A673 (cell line): ENCODE measurements around the gene MTHFD2. TPM values are rescaled to one million over a fixed set of nuclear protein-coding genes. Genes with fewer than 3 reads are reported as not detected.

Experiments used
- BruUV-seq: library from RNA; stranded (reverse); fragments of 400-500 nt; replicated peaks from 2 replicates; lab custom pipeline; 2021; lab: Mats Ljungman, UMichigan
- CTCF ChIA-PET: fragments of 300-600 bp; sonication (Branson Sonifier 250); formaldehyde crosslinking; loops from one replicate; lab custom pipeline; 2022; ENCODE audit warnings: antibody characterized with exemption; lab: Charles Lee
- POLR2A ChIA-PET: fragments of 300-600 bp; sonication (Branson Sonifier 250); formaldehyde crosslinking; loops from one replicate; lab custom pipeline; 2022; ENCODE audit warnings: antibody characterized with exemption; ENCODE audit not compliant: low non-redundant PET; lab: Charles Lee
- DNase-seq: peaks from one replicate; pipeline ENCODE4 v3.0.0-alpha.2; 2015; ENCODE audit warnings: low spot score
- H3K27ac ChIP-seq: fragments of 200-600 bp; sonication (generic); 2 replicates; pipeline ENCODE4 v1.5.1; 2016; ENCODE audit warnings: mixed run types, low read depth, mild to moderate bottlenecking, mixed read lengths, antibody characterized with exemption, low read length; ENCODE audit not compliant: poor library complexity, severe bottlenecking
- H3K27me3 ChIP-seq: fragments of 200-600 bp; sonication (generic); replicated peaks from 2 replicates; pipeline ENCODE4 v1.6.1; 2017; ENCODE audit warnings: mixed run types, low read depth, mild to moderate bottlenecking, mixed read lengths, antibody characterized with exemption, low read length; ENCODE audit not compliant: insufficient read depth, poor library complexity
- H3K36me3 ChIP-seq: fragments of 200-600 bp; sonication (generic); 2 replicates; pipeline ENCODE4 v1.6.1; 2016; ENCODE audit warnings: mixed run types, mild to moderate bottlenecking, mixed read lengths, antibody characterized with exemption, low read length; ENCODE audit not compliant: insufficient read depth, poor library complexity, severe bottlenecking
- H3K4me1 ChIP-seq: fragments of 200-600 bp; sonication (generic); 2 replicates; pipeline ENCODE4 v1.6.1; 2017; ENCODE audit warnings: mixed run types, mild to moderate bottlenecking, mixed read lengths, antibody characterized with exemption, low read length; ENCODE audit not compliant: insufficient read depth, poor library complexity, severe bottlenecking
- H3K4me3 ChIP-seq: fragments of 200-600 bp; sonication (generic); 2 replicates; pipeline ENCODE4 v1.5.1; 2016; ENCODE audit warnings: low read depth, mixed run types, mild to moderate bottlenecking, mixed read lengths, low read length; ENCODE audit not compliant: poor library complexity, severe bottlenecking
- H3K9me3 ChIP-seq: fragments of 200-600 bp; sonication (generic); 2 replicates; pipeline ENCODE4 v1.6.1; 2016; ENCODE audit warnings: mixed run types, low read depth, mild to moderate bottlenecking, mixed read lengths, antibody characterized with exemption, low read length; ENCODE audit not compliant: poor library complexity, severe bottlenecking
- CTCF ChIP-seq: fragments of 300-800, 200-600 bp; sonication (generic); conservative IDR thresholded peaks from 2 replicates; pipeline ENCODE4 v1.5.1; 2017; ENCODE audit warnings: low read depth, mild to moderate bottlenecking, antibody characterized with exemption, low read length, moderate library complexity, mixed read lengths
- EZH2 ChIP-seq: fragments of 200-600 bp; sonication (generic); IDR thresholded peaks from 2 replicates; pipeline ENCODE4 v1.6.1; 2017; ENCODE audit warnings: borderline replicate concordance, low read depth, mild to moderate bottlenecking, mixed read lengths, antibody characterized with exemption, low read length; ENCODE audit not compliant: poor library complexity, severe bottlenecking
- intact Hi-C: fragments of 100-400 bp; cut with micrococcal nuclease; formaldehyde crosslinking; loops from one replicate; pipeline ENCODE4 v1.10.0; 2022; ENCODE audit not compliant: unreplicated experiment
- total RNA-seq: library from RNA; stranded (reverse); gene quantifications from 2 replicates; pipeline ENCODE4 v1.2.3, GENCODE V29; 2021

Gene MTHFD2
- total RNA-seq, 1 experiment from 2014 or later, result 252 TPM

GRCh38 chr2:74221604-74222299 lies 23.3 kb downstream of the MTHFD2 start:
- CTCF ChIA-PET, result no interaction called here
- no peak for DNase-seq
- Histone ChIP-seq H3K36me3 (peaks cover 25% of the 10 kb centered on the region), H3K4me3 (no peak overlapping the region), H3K27me3 (no peaks in the 10 kb centered on the region), H3K27ac (no peak overlapping the region), H3K4me1 (no peaks in the 10 kb centered on the region), H3K9me3 (no peaks in the 10 kb centered on the region)
- POLR2A ChIA-PET, result no interaction called here
- intact Hi-C loops, result no loop called here
- BruUV-seq, result no TSS peak
- TF ChIP-seq EZH2, result no peak

- CTCF ChIA-PET, result no interaction called here
- no peak overlapping the region for H3K27ac ChIP-seq
- BruUV-seq, result no TSS peak
- H3K9me3 ChIP-seq, result no peaks in the 10 kb centered on the region
- DNase-seq, result no peak
- H3K36me3 ChIP-seq, result peaks cover 20% of the 10 kb centered on the region
- no peaks in the 10 kb centered on the region for H3K27me3 ChIP-seq
- no peaks in the 10 kb centered on the region for H3K4me1 ChIP-seq
- POLR2A ChIA-PET, result no interaction called here
- intact Hi-C loops, result no loop called here
- no peak overlapping the region for H3K4me3 ChIP-seq
- TF ChIP-seq CTCF (no peak), EZH2 (no peak)
These were observed 23.9 kb downstream of the MTHFD2 start for GRCh38 chr2:74222300-74222650.

DNA sequence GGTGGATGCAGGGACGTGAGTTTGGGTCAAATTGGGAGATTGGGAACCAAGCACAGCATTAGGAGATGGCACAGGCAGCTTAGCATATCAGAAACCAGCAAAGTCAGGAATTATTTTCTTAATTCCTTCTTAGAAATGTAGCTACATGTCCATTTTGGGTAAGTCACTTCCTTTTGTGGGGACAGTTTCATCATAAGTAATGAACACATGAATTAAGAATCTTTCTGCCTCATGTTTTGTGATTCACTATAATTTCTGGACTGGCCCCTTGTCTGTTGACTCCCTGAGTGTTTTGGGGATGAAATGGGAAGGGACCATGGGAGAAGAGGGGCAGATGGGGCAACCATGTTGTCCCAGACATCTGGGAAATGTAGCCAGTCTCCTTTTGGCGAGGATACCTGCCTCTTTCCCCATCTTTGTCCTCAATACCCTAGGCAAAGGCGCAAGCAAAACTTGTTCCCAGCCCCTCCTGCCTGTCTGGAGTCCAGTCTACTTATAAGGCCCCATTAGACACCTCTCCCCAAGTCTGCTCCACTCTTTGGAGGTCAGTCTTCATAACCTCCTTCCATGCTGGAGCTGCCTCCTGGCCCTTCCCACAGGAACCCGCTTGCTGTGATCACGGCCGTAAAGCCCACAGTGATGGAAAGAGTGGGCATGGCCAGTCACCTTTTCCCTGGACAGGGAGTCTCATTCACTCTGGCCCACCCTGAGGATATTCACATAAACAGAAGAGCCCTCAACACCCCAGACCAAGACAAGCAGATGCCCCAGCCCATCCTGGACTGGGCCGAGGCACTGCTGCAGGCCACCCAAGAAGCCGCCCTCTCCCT lies 25.7 kb downstream of the MTHFD2 start:
- H3K36me3 ChIP-seq, result peaks cover 5% of the 10 kb centered on the region
- no peak overlapping the region for H3K4me3 ChIP-seq
- no peak for TF ChIP-seq CTCF
- TF ChIP-seq EZH2, result no peak
- BruUV-seq, result no TSS peak
- H3K4me1 ChIP-seq, result no peaks in the 10 kb centered on the region
- ChIA-PET POLR2A (no interaction called here), CTCF (no interaction called here)
- intact Hi-C loops, result no loop called here
- no peaks in the 10 kb centered on the region for H3K27me3 ChIP-seq
- no peak for DNase-seq
- H3K9me3 ChIP-seq, result no peaks in the 10 kb centered on the region
- no peak overlapping the region for H3K27ac ChIP-seq
